Activated T-cell treated with anti-CD3 and anti-CD28 coated beads, Interleukin-2, amount 50 U/mL, for 4 hours (primary cell): ENCODE results near the gene CDH23. TPM values are rescaled to one million over a fixed set of nuclear protein-coding genes. Genes with fewer than 3 reads are reported as not detected.

ENCODE experiments used
- ATAC-seq, 2 donors: fragments of 200-7000 bp; cut with Tn5 transposase; one replicate each; pipeline ENCODE4 v1.10.0; 2021
- DNase-seq: peaks from one replicate; pipeline ENCODE4 v3.0.0-alpha.2; 2020
- H3K27me3 Mint-ChIP-seq: one replicate; pipeline ENCODE4 v1.8.0; 2021; ENCODE audit warnings: low read depth, mixed read lengths
- H3K36me3 Mint-ChIP-seq: one replicate; pipeline ENCODE4 v1.8.0; 2022; ENCODE audit warnings: mixed read lengths; ENCODE audit not compliant: insufficient read depth
- H3K4me1 Mint-ChIP-seq: one replicate; pipeline ENCODE4 v1.8.0; 2021; ENCODE audit warnings: low read depth, mixed read lengths
- H3K4me3 Mint-ChIP-seq: one replicate; pipeline ENCODE4 v1.8.0; 2021; ENCODE audit warnings: mild to moderate bottlenecking, moderate library complexity, mixed read lengths
- H3K9me3 Mint-ChIP-seq: one replicate; pipeline ENCODE4 v1.8.0; 2021; ENCODE audit warnings: mixed read lengths
- total RNA-seq, 3 donors: library from RNA; stranded (reverse); gene quantifications; one replicate each; pipeline ENCODE4 v1.2.1, GENCODE V29; 2021

CDH23 gene
- total RNA-seq, 3 donors from 2014 or later: 0.71 to 1.2 (median 1.1) TPM

- Mint-ChIP-seq H3K9me3 (no peaks in the 10 kb centered on the region), H3K27me3 (peaks cover 15% of the 10 kb centered on the region), H3K4me3 (no peak overlapping the region), H3K4me1 (no peaks in the 10 kb centered on the region), H3K36me3 (no peaks in the 10 kb centered on the region)
- no peak for ATAC-seq
- no peak for DNase-seq
Observed at GRCh38 chr10:71525092-71525491, 128.4 kb downstream of the CDH23 start.

- Mint-ChIP-seq H3K36me3 (no peaks in the 10 kb centered on the region), H3K4me3 (no peak overlapping the region), H3K4me1 (no peaks in the 10 kb centered on the region), H3K9me3 (no peaks in the 10 kb centered on the region), H3K27me3 (peaks cover 15% of the 10 kb centered on the region)
- DNase-seq: no peak
- no peak for ATAC-seq
Observed at GRCh38 chr10:71525721-71526120, 129.0 kb downstream of the CDH23 start.

- ATAC-seq (no peak), DNase-seq (no peak)
- Mint-ChIP-seq H3K4me1 (peaks cover 4% of the 10 kb centered on the region), H3K36me3 (no peaks in the 10 kb centered on the region), H3K9me3 (no peaks in the 10 kb centered on the region), H3K27me3 (peaks cover 10% of the 10 kb centered on the region), H3K4me3 (no peak overlapping the region)
Observed at GRCh38 chr10:71526653-71527052, 129.9 kb downstream of the CDH23 start.

- Mint-ChIP-seq H3K27me3 (peaks cover 10% of the 10 kb centered on the region), H3K36me3 (no peaks in the 10 kb centered on the region), H3K4me3 (no peak overlapping the region), H3K4me1 (peaks cover 7% of the 10 kb centered on the region), H3K9me3 (no peaks in the 10 kb centered on the region)
- no peak for DNase-seq
- ATAC-seq: no peak
Observed at GRCh38 chr10:71527135-71527534, 130.4 kb downstream of the CDH23 start.

GRCh38 chr10:71528371-71529206, 131.9 kb downstream of the CDH23 start:
- Mint-ChIP-seq H3K36me3 (no peaks in the 10 kb centered on the region), H3K4me3 (no peak overlapping the region), H3K4me1 (peaks cover 7% of the 10 kb centered on the region), H3K9me3 (no peaks in the 10 kb centered on the region), H3K27me3 (peaks cover 4% of the 10 kb centered on the region)
- ATAC-seq: no peak
- DNase-seq: no peak

DNA sequence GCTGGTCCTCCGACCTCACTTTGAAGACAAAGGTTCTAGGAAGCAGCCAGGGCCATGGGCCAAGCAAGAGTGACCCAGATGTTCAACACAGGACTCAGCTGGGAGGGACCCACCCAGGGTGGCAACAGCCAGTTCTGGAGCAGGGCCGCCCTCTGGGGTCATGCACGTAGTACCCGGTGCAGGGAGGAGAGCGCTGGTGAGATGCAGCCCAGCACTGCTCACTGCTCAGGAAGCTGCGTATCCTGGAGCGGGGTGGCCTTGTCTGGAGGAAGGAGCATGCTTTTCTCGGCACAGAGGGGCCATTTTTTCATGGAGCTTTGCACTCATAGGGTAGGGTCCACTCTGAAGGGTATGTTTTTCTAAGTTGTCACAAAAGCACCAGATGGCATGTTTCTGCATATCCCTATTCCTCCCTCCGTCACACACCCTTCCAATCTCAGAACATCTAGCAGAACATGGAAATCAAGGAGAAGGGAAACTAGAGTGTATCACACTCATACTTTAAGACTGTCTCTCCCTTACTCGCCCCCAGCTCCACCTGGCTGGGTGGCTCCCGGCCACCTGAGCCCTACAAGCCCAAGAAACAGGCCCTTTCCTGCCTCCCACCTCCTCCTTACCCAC, 132.6 kb downstream of the CDH23 start:
- Mint-ChIP-seq H3K27me3 (no peaks in the 10 kb centered on the region), H3K4me3 (no peak overlapping the region), H3K4me1 (peaks cover 7% of the 10 kb centered on the region), H3K36me3 (no peaks in the 10 kb centered on the region), H3K9me3 (no peaks in the 10 kb centered on the region)
- ATAC-seq (no peak), DNase-seq (no peak)

GRCh38 chr10:71530781-71531180, 134.1 kb downstream of the CDH23 start:
- H3K9me3 Mint-ChIP-seq: no peaks in the 10 kb centered on the region
- no peak for DNase-seq
- peaks cover 7% of the 10 kb centered on the region for H3K4me1 Mint-ChIP-seq
- H3K4me3 Mint-ChIP-seq: no peak overlapping the region
- no peak for ATAC-seq
- no peaks in the 10 kb centered on the region for H3K27me3 Mint-ChIP-seq
- no peaks in the 10 kb centered on the region for H3K36me3 Mint-ChIP-seq

DNA sequence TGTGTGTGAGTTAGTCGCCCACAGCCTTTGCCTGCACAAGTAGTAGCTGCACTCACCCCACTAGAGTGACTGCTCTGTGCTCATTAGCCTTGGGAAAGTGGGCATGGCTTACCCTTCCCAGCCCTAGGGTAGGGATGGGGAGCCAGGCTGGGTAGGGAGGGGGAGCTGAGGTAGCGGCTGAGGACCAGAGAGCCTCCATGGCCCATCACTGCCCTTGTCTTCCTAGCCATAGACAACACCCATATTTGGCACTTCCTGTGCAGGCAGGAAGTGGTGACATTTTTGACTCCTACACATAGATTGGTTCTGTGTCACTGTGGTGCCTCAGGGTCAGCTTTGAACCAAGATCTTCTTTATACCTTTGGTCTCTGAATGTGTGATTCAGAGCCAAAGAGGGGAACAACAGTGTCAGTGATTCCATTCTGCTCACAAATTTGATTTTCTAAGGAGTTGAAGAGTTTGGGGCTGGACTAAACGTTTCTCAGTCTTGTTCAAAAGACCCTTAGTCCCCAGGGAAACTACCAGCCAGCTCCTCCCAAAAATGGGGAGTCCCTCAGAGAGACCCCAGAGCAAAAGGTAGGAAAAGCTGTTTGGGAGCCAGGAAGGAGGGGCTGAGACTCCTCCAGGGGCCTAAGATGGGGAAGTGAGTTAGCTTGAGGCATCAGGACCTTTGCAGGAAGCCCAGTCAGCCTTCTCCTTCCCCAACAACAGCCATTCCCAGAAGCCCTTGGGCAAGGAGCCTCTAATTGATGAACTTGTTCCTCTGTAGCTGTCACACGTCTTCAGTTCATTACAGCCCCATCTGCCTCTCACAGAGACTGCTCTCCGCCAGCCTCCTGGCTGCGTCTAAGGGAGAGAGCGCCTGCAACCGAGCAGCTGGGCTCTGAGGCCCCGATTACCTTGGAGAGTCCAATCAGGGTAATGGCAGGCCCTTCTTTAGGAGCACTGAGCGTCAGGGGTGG, 135.0 kb downstream of the CDH23 start:
- no peaks in the 10 kb centered on the region for H3K9me3 Mint-ChIP-seq
- DNase-seq (no peak), ATAC-seq (peak; percentile 93 to 96)
- peaks cover 8% of the 10 kb centered on the region for H3K4me1 Mint-ChIP-seq
- no peaks in the 10 kb centered on the region for H3K36me3 Mint-ChIP-seq
- no peak overlapping the region for H3K4me3 Mint-ChIP-seq
- no peaks in the 10 kb centered on the region for H3K27me3 Mint-ChIP-seq

DNA sequence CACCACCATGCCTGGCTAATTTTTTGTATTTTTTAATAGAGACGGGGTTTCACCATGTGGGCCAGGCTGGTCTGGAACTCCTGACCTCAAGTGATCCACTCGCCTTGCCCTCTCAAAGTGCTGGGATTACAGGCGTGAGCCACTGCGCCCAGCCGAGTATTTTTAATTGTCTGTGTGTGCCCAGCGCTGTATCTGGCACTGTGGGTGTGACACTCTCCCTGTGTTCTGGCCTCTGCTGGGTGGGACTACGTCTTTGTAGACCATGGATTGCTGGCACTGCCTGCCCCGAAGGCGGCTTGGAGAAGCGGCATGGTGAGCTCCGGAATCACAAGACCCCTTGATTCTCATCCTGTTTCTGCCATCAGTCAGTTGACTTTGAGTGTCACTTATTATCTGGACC, 136.2 kb downstream of the CDH23 start:
- Mint-ChIP-seq H3K4me1 (peaks cover 8% of the 10 kb centered on the region), H3K9me3 (no peaks in the 10 kb centered on the region), H3K27me3 (no peaks in the 10 kb centered on the region), H3K36me3 (no peaks in the 10 kb centered on the region), H3K4me3 (no peak overlapping the region)
- no peak for DNase-seq
- ATAC-seq: no peak

DNA sequence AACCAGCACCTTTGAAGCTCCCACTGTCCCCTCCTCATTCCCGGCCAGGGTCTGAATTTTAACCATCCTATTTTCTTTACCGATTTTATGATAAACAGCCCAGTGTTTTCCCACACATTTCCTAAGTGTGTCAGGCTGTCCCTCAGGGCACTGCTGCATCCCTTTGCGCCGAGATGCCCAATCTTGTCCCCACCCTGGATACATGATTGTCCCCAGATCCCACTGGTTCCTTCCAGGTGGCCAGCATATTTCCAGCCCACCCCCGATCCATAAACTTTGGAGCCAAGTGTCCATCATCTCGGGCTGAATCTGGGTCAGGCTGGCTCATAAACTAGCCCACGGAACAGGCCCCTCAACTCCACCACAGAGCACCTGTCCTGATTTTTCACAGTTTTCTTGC, 137.2 kb downstream of the CDH23 start:
- H3K36me3 Mint-ChIP-seq: no peaks in the 10 kb centered on the region
- H3K27me3 Mint-ChIP-seq: no peaks in the 10 kb centered on the region

GRCh38 chr10:71534568-71535194, 138.0 kb downstream of the CDH23 start:
- Mint-ChIP-seq H3K4me3 (no peak overlapping the region), H3K36me3 (no peaks in the 10 kb centered on the region), H3K9me3 (no peaks in the 10 kb centered on the region), H3K4me1 (peaks cover 8% of the 10 kb centered on the region), H3K27me3 (no peaks in the 10 kb centered on the region)
- ATAC-seq (no peak), DNase-seq (no peak)

More for the DNA sequence above, 137.2 kb downstream of the CDH23 start:
- Mint-ChIP-seq H3K4me3 (no peak overlapping the region), H3K4me1 (peaks cover 8% of the 10 kb centered on the region), H3K9me3 (no peaks in the 10 kb centered on the region)
- ATAC-seq: no peak
- no peak for DNase-seq

GRCh38 chr10:71536332-71536731, 139.6 kb downstream of the CDH23 start:
- H3K4me3 Mint-ChIP-seq: no peak overlapping the region
- peaks cover 8% of the 10 kb centered on the region for H3K4me1 Mint-ChIP-seq
- ATAC-seq (no peak), DNase-seq (no peak)
- no peaks in the 10 kb centered on the region for H3K27me3 Mint-ChIP-seq
- no peaks in the 10 kb centered on the region for H3K36me3 Mint-ChIP-seq
- H3K9me3 Mint-ChIP-seq: no peaks in the 10 kb centered on the region

GRCh38 chr10:71537125-71537524, 140.4 kb downstream of the CDH23 start:
- ATAC-seq: no peak
- peaks cover 2% of the 10 kb centered on the region for H3K4me1 Mint-ChIP-seq
- no peaks in the 10 kb centered on the region for H3K36me3 Mint-ChIP-seq
- H3K27me3 Mint-ChIP-seq: no peaks in the 10 kb centered on the region
- H3K4me3 Mint-ChIP-seq: no peak overlapping the region
- no peaks in the 10 kb centered on the region for H3K9me3 Mint-ChIP-seq
- DNase-seq: no peak

- no peak overlapping the region for H3K4me3 Mint-ChIP-seq
Observed at GRCh38 chr10:71537681-71538080, 141.0 kb downstream of the CDH23 start.

More at GRCh38 chr10:71537681-71538080, 141.0 kb downstream of the CDH23 start:
- Mint-ChIP-seq H3K9me3 (no peaks in the 10 kb centered on the region), H3K4me1 (peaks cover 2% of the 10 kb centered on the region), H3K27me3 (no peaks in the 10 kb centered on the region), H3K36me3 (no peaks in the 10 kb centered on the region)
- ATAC-seq (no peak), DNase-seq (no peak)
